ENCODE results near the gene CASTOR2.

DNA sequence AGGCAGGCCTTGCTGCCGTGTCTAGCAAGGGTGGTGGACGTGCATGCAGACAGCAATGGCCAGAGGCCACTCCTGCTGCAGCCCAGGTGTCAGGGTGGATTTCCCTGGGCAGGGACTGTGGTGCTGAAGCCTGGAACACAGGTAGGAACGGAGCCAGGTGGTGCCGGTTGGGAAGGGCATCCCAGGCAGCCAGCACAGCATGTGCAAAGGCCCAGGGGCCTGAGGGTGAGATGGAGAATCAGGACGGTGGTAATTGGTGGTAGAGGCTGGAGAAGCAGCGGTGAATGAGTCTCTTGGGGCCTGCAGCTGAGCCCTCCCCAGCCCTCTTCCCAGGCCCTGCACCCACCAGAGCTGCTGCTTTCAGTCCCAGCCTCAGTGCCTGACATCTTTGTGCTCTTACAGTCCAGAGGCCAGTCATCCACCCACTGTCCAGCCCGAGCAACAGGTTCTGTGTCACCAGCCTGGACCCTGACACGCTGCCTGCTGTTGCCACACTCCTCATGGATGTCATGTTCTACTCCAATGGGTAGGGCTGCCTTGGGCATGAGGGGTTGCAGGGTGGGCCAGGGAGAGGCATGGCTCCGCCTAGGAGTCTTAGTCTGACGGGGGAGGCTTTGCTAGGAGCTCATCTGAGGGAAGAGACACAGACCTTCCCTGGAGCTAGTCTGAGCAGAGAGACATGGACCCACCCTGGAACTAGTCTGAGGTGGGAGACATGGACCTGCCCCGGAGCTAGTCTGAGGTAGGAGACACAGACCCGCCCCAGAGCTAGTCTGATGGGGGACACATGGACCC is 54.3 kb downstream of the CASTOR2 start:
- TF ChIP-seq CTCF (IDR thresholded peaks at IDR 0.05): no peak
- no peak for TF ChIP-seq POLR2A (IDR thresholded peaks at IDR 0.05)

All from right lobe of liver (tissue), 4 donors.